Loucy (cell line): Measurements from ENCODE around the gene GPC1.

Experiments used
- CTCF ChIP-seq: fragments of 200-600 bp; sonication (generic); conservative IDR thresholded peaks from 2 replicates; pipeline ENCODE4 v1.5.1; 2014; ENCODE audit warnings: mild to moderate bottlenecking, antibody characterized with exemption, low read length
- EZH2phosphoT487 ChIP-seq: fragments of 200-600 bp; IDR thresholded peaks from 2 replicates; pipeline ENCODE4 v1.6.1; 2018; ENCODE audit warnings: antibody characterized with exemption, mild to moderate bottlenecking, moderate library complexity, borderline replicate concordance

GRCh38 chr2:240467149-240467642, 31.7 kb downstream of the GPC1 start:
- TF ChIP-seq CTCF (no peak), EZH2phosphoT487 (no peak)
